ENCODE results near the gene CCNL1.

GRCh38 chr3:157102098-157102497, 57.8 kb downstream of the CCNL1 start:
- no peak for TF ChIP-seq SIN3A (IDR thresholded peaks at IDR 0.05; ENCODE audit: borderline replicate concordance, insufficient read depth, low read length)
- TF ChIP-seq POLR2AphosphoS5 (IDR thresholded peaks at IDR 0.05; ENCODE audit: low read depth, low read length), result no peak
- no peak for TF ChIP-seq TAF1 (IDR thresholded peaks at IDR 0.05; ENCODE audit: borderline replicate concordance, insufficient read depth, low read length)
